Measurements from ENCODE around the gene ATRIP.

GRCh38 chr3:48446043-48446424, 503 bp upstream of the ATRIP start:
- TF ChIP-seq EP300 (IDR thresholded peaks at IDR 0.05) = no peak
- no peak for TF ChIP-seq CTCF (IDR thresholded peaks at IDR 0.05)
- TF ChIP-seq POLR2A (IDR thresholded peaks at IDR 0.05) = no peak

Data from stomach (tissue), 4 donors.